OCI-LY1 (cell line): ENCODE results near the gene KCNA5.

ENCODE experiments used
- CTCF ChIP-seq: fragments of 200-600 bp; sonication (generic), shearing (Covaris generic); IDR thresholded peaks from 2 replicates; pipeline ENCODE4 v1.5.1; 2017; ENCODE audit warnings: mild to moderate bottlenecking, antibody characterized with exemption, low read length, moderate library complexity, mixed read lengths
- EZH2 ChIP-seq: fragments of 200-600 bp; sonication (generic), shearing (Covaris generic); IDR thresholded peaks from 2 replicates; pipeline ENCODE4 v1.8.0; 2017; ENCODE audit warnings: borderline replicate concordance, mixed run types, mild to moderate bottlenecking, antibody characterized with exemption, low read length, moderate library complexity, mixed read lengths

- TF ChIP-seq CTCF: no peak
- no peak for TF ChIP-seq EZH2
These were observed 30.4 kb upstream of the KCNA5 start for GRCh38 chr12:5013266-5013730.
